GM21825 (cell line): ENCODE measurements around the gene TMEM185A.
"Not testable (repeated sequence)": the region's sequence is repeated elsewhere in the genome, so short reads cannot be mapped to it uniquely, and the experiment has no call there.

Experiments
- ATAC-seq: cut with Tn5 transposase; IDR thresholded peaks from one replicate; pipeline ENCODE4 v1.9.1; 2021; ENCODE audit warnings: mild to moderate bottlenecking, moderate library complexity; ENCODE audit not compliant: unreplicated experiment

The TMEM185A gene

DNA sequence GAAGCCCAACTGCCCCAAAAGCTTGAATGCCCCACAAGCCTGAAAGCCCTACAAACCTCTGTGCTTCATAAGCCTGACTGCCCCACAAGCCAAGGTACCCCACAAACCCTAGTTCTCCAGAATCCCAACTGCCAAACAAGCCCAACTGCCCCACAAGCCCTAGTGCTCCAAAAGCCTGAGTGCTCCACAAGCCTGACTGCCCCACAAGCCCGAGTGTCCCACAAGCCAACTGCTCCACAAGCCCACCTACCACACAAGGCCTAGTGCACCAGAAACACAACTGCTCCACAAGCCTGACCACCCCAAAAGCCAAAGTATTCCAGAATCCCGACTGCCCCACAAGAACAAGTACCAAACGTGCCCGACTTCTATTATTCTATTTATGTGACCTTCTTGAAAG is 68.2 kb downstream of the TMEM185A start:
- ATAC-seq, result no peak

DNA sequence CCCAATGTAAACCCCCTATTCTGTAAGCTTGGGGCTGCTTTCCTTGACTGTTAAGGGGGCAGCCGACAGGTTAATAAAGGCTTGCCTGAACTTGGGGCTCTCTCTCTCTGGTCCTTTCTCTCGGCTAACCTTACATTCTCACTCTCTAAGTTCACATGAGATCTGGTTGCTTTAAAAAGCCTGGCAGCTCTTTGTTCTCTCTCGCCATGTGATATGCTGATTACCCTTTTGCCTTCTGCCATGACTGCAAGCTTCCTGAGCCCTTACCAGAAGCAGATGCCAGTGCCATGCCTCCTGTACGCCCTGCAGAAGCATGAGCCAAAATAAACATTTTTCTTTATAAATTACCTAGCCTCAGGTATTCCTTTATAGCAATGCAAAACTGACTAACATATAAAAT is 76.3 kb downstream of the TMEM185A start:
- not testable (repeated sequence) for ATAC-seq

DNA sequence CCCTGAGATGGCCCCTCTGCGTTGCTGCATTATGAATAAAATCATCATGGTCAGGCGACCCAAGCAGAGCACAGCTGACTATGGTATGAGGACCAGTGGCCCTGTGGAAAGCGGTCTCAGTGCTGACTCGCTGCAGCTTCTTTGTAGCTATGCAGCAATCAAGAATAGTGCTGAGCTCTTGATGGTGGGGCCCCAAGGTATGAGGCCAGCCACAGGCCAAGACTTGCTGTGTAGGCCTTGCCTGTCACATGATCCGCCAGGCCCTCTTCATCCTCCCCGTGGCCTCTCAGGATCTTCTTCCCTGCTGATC is 79.7 kb downstream of the TMEM185A start:
- ATAC-seq, result not testable (repeated sequence)

DNA sequence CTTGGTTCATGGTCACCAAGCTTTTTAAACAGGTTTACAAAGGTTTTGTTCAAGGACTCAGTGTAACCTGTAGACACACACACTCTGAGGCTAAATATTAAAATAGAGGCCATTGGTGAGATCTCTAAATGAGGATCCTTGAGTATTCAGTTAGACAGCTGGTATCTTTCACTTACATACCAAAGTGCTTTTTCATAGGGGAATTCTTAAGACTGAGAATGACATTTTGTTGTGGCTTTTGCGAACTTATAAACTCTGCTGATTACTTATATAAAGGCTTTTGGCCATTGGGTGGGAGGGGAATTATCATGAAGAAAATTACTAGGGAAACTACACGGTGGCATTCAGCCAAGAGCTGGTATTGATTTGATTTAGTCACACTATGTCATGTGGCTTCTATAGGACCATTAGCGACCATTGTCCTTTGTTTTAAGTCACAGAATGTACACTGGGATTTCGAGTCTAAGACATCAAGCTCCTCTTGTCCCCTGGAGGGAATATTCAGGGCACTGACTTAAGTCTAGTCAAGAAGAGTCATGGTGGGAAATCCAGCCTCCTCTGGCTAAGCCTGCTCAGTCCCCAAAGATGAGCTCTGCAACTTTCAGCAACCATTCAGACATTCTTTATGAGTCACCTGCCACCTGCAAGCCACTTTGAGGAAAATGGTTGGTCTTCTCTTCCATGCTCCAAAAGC is 80.2 kb downstream of the TMEM185A start:
- ATAC-seq, result not testable (repeated sequence)

DNA sequence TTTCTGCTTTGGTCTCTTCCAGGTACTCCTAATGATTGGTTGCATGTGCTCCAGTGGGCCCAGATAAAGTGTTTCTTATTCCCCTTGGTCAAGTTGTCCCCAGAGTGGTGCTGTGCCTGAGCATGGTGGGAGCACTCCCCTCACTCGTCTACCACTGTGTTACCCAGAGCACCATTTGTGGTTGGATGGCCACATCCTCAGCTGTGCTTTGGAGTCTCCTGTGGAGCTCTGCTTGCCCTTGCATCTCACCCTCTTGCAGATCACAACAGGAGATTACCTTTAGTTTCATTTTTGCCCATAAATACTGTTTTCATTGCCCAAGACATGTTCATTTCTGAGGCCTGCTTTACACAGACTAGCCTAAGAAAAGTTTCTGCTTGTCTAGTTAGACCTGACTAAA is 81.1 kb downstream of the TMEM185A start:
- ATAC-seq, result not testable (repeated sequence)

DNA sequence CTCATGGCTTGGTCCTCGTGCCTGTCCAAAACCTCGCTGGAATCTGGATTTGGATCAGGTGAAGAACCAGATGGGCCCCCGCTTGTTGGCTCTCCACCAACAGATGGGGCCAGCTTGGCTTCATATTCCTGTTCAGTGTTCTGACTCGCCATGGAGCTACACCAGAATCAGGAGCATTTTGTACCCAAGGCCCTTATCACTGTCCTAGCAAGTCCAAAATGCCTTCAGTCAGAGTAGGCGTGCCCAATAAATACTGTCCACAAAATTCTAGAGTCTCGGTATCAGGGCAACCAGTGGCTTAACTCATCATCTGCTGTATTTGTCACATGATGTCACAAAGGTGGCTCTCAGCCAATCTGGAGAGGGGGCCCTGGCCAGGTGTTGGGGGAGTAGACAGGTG is 81.9 kb downstream of the TMEM185A start, which contains the start of gene HSFX3:
HSFX3 (minus strand) TSS at position 224 of the 400 bp plus-strand sequence; CDS start at position 152, 72 bp downstream.
- not testable (repeated sequence) for ATAC-seq

DNA sequence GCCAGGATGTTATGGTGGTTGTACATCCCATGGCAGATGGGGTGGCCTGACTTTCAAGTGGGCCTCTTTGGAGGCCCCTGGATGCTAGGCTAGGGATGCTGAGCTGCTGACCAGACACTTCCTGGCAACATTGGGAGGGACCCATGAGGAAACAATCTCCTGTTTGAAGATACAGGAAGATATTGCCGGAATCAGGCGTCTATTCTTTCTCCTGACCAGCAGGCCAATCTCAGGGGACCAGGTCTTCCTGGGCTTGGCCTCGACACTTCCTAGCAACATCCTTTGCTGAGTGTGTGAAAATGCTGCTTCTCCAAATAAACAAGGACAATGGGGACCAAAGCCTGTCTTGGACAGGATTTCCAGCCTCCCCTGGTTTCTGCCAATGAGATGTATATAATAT is 83.8 kb downstream of the TMEM185A start:
- ATAC-seq, result not testable (repeated sequence)

DNA sequence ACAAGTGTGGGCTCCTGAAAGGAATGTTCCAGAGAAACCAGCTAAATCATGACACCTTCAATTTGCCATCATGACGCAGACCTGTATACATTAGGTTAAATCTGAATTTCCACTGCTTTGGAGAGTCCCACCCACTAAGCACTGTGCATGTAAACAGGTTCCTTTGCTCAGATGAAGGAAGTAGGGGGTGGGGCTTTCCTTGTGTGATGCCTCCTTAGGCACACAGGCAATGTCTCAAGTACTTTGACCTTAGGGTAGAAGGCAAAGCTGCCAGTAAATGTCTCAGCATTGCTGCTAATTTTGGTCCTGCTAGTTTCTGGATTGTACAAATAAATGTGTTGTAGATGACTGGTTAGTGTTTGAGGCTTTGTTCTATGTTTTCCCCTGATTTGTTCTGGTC is 84.6 kb downstream of the TMEM185A start:
- ATAC-seq, result not testable (repeated sequence)
